MCF 10A (cell line): ENCODE measurements around the gene PSAP. TPM values are rescaled to one million over a fixed set of nuclear protein-coding genes. Genes with fewer than 3 reads are reported as not detected.

Source experiments
- BruUV-seq: library from RNA; stranded (reverse); fragments of 400-500 nt; replicated peaks from 2 replicates; lab custom pipeline; 2021; lab: Mats Ljungman, UMichigan
- CTCF ChIA-PET: fragments of 300-600 bp; sonication (Branson Sonifier 250); formaldehyde crosslinking; extraction: SDS; loops from one replicate; lab custom pipeline; 2021; ENCODE audit warnings: antibody characterized with exemption, inconsistent platforms; lab: Yijun Ruan, JAX
- POLR2A ChIA-PET: fragments of 300-600, 350-650 bp; sonication (Branson Sonifier 250); formaldehyde crosslinking; extraction: SDS; loops from one replicate; lab custom pipeline; 2020; ENCODE audit warnings: antibody characterized with exemption, inconsistent platforms; lab: Yijun Ruan, JAX
- DNase-seq: peaks from one replicate; pipeline ENCODE4 v3.0.0-alpha.2; 2018; ENCODE audit not compliant: unreplicated experiment
- H3K27ac Mint-ChIP-seq: one replicate; pipeline ENCODE4 v1.8.0; 2022; ENCODE audit warnings: mild to moderate bottlenecking, low read depth, mixed read lengths; ENCODE audit not compliant: unreplicated experiment
- H3K27me3 Mint-ChIP-seq: one replicate; pipeline ENCODE4 v1.8.0; 2022; ENCODE audit warnings: mixed read lengths; ENCODE audit not compliant: insufficient read depth, unreplicated experiment
- H3K36me3 Mint-ChIP-seq: one replicate; pipeline ENCODE4 v1.8.0; 2022; ENCODE audit warnings: mild to moderate bottlenecking, moderate library complexity, mixed read lengths; ENCODE audit not compliant: insufficient read depth, unreplicated experiment
- H3K4me1 Mint-ChIP-seq: one replicate; pipeline ENCODE4 v1.8.0; 2022; ENCODE audit warnings: mixed read lengths; ENCODE audit not compliant: insufficient read depth, unreplicated experiment
- H3K4me3 Mint-ChIP-seq: one replicate; pipeline ENCODE4 v1.8.0; 2022; ENCODE audit warnings: mild to moderate bottlenecking, moderate library complexity, mixed read lengths; ENCODE audit not compliant: unreplicated experiment
- H3K9me3 Mint-ChIP-seq: one replicate; pipeline ENCODE4 v1.8.0; 2022; ENCODE audit warnings: mixed read lengths; ENCODE audit not compliant: unreplicated experiment
- intact Hi-C: fragments of 100-400 bp; cut with micrococcal nuclease; formaldehyde crosslinking; loops from 2 replicates; pipeline ENCODE4 v1.14.1; 2022
- total RNA-seq: library from RNA; stranded (reverse); gene quantifications from 2 replicates; pipeline ENCODE4 v1.2.3, GENCODE V29; 2022
- TF ChIP-seq, protein P1 (sequence below): fragments of 200-600 bp; IDR thresholded peaks from one replicate; pipeline ENCODE4 v1.8.0; 2022; ENCODE audit warnings: antibody characterized with exemption, mild to moderate bottlenecking; ENCODE audit not compliant: unreplicated experiment

The PSAP gene
- total RNA-seq, 1 experiment from 2014 or later, result 506 TPM

DNA sequence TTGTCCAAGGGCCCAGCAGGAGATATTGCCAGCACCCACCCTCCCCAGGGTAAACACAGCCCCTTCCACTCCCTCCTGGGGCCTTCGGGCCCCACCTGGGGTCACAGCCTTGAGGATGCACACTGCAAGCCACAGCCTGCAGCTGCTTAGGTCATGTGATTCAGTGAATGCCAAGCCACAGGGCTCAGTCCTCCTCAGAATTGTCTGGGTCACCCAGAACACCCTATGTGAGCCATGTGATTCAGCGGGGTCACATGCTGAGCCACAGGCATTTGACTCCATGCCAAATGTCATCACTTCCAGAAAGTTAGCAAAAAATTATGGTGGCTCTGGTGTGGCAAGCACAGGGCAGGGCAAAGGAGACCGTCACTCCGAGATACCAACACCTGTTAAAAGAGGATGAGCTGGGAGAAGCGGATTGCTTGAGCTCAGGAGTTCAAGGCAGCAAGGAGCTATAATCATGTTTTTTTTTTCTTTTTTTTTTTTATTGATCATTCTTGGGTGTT lies 17.2 kb upstream of the PSAP start:
- no peaks in the 10 kb centered on the region for H3K9me3 Mint-ChIP-seq
- H3K4me1 Mint-ChIP-seq, result peaks cover 24% of the 10 kb centered on the region
- H3K4me3 Mint-ChIP-seq, result peak overlapping the region; percentile 44
- intact Hi-C loops, result no loop called here
- ChIA-PET CTCF (interaction anchor here (0.5 to 0.7 kb wide), 2 partner anchors 19 to 87 kb away, joined by 3 read pairs; no protein-coding TSS in a partner anchor), POLR2A (interaction anchor here (0.7 to 1.3 kb wide), 5 partner anchors 9 to 106 kb away, joined by 3 to 15 read pairs (median 3); partner anchors contain the start of gene PSAP)
- H3K27ac Mint-ChIP-seq, result peak overlapping the region; percentile 92
- no peaks in the 10 kb centered on the region for H3K27me3 Mint-ChIP-seq
- peaks cover 18% of the 10 kb centered on the region for H3K36me3 Mint-ChIP-seq
- TF ChIP-seq, protein P1, sequence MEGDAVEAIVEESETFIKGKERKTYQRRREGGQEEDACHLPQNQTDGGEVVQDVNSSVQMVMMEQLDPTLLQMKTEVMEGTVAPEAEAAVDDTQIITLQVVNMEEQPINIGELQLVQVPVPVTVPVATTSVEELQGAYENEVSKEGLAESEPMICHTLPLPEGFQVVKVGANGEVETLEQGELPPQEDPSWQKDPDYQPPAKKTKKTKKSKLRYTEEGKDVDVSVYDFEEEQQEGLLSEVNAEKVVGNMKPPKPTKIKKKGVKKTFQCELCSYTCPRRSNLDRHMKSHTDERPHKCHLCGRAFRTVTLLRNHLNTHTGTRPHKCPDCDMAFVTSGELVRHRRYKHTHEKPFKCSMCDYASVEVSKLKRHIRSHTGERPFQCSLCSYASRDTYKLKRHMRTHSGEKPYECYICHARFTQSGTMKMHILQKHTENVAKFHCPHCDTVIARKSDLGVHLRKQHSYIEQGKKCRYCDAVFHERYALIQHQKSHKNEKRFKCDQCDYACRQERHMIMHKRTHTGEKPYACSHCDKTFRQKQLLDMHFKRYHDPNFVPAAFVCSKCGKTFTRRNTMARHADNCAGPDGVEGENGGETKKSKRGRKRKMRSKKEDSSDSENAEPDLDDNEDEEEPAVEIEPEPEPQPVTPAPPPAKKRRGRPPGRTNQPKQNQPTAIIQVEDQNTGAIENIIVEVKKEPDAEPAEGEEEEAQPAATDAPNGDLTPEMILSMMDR, result no peak
- peak; percentile 91 for DNase-seq
- BruUV-seq, result no TSS peak

DNA sequence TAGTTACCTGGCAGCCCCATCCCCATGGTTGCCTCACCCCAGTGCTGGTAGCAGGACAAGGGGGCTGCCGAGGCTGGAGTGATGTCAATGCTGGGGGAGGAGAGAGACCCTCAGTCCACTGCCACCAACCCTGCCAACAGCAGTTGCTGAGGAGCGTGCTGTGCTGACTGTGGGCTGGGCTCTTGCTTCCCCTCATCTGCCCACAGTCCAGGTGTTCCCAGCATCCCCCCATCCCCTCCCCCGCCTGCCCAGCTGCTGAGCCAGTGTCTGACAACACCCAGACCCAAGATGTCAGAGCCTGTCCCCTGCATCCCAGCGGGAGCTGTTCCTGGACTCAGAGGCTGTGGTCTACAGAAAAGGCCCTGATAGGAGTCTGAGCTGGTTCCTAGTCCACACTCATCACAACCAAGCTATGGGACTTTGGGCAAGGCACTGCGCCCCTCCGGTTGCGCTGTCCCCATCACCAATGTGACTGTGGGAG lies 14.6 kb upstream of the PSAP start:
- Mint-ChIP-seq H3K4me1 (peaks cover 21% of the 10 kb centered on the region), H3K36me3 (peaks cover 4% of the 10 kb centered on the region), H3K4me3 (no peak overlapping the region), H3K27me3 (no peaks in the 10 kb centered on the region), H3K27ac (no peak overlapping the region), H3K9me3 (no peaks in the 10 kb centered on the region)
- ChIA-PET CTCF (interaction anchor here (1.6 kb wide), 1 partner anchor 31 kb away, joined by 3 read pairs; no protein-coding TSS in a partner anchor), POLR2A (interaction anchor here (1.5 kb wide), 1 partner anchor 15 kb away, joined by 5 read pairs; the partner anchor contains the start of gene PSAP)
- no peak for DNase-seq
- TF ChIP-seq, protein P1, result no peak
- intact Hi-C loops, result no loop called here
- no TSS peak for BruUV-seq

DNA sequence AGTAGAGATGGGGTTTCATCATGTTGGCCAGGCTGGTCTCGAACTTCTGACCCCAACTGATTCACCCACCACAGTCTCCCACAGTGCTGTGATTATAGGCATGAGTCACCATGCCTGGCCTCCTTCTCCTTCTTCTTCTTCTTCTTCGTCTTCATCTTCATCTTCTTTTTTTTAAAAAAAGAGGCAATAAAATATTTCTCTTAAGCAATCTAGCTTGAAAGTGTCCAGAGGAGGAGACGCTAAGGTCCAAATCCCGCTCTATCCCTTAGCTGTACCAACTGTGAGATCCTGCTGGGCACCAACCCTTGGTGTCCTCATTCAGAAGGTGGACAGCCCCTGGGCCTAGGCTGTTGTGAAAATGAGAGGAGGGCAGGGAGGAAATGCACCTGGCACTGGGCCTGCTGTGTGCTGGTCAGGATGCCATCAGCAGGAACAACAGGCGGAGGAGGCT lies 13.9 kb upstream of the PSAP start:
- intact Hi-C loops, result no loop called here
- peak; percentile 71 for DNase-seq
- ChIA-PET POLR2A (interaction anchor here (1.5 kb wide), 1 partner anchor 14 kb away, joined by 5 read pairs; the partner anchor contains the start of gene PSAP), CTCF (interaction anchor here (0.6 to 1.6 kb wide), 2 partner anchors 32 to 1127 kb away, joined by 3 read pairs; no protein-coding TSS in a partner anchor)
- TF ChIP-seq, protein P1, result no peak
- H3K4me1 Mint-ChIP-seq, result peaks cover 28% of the 10 kb centered on the region
- H3K36me3 Mint-ChIP-seq, result peaks cover 4% of the 10 kb centered on the region
- H3K4me3 Mint-ChIP-seq, result no peak overlapping the region
- H3K9me3 Mint-ChIP-seq, result no peaks in the 10 kb centered on the region
- H3K27me3 Mint-ChIP-seq, result no peaks in the 10 kb centered on the region
- no TSS peak for BruUV-seq
- H3K27ac Mint-ChIP-seq, result no peak overlapping the region

DNA sequence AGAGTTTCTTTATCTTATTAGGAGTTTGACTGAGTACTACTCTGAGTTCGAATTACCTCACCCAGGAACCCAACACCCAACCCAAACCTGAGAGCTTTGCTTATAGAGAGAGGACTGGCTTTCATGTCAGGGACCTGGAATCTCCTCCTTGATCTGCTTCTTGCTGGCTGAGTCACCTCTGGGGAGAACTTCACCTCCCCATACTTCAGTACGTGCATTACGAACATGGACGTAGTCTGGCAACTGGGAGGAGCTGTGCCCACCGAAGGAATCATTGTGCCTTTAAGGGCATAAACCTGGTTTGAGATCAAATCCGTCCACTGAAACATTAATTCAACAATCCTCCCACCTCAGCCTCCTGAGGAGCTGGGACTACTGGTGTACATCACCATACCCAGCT lies 12.2 kb upstream of the PSAP start:
- TF ChIP-seq, protein P1, result no peak
- Mint-ChIP-seq H3K4me3 (no peak overlapping the region), H3K4me1 (peaks cover 26% of the 10 kb centered on the region), H3K36me3 (peaks cover 4% of the 10 kb centered on the region), H3K27me3 (no peaks in the 10 kb centered on the region), H3K27ac (peak overlapping the region; percentile 46), H3K9me3 (no peaks in the 10 kb centered on the region)
- ChIA-PET POLR2A (interaction anchor here (0.7 to 1.0 kb wide), 3 partner anchors 9 to 17 kb away, joined by 3 to 6 read pairs (median 5); partner anchors contain the start of gene PSAP), CTCF (interaction anchor here (0.6 to 0.7 kb wide), 3 partner anchors 11 to 146 kb away, joined by 3 read pairs; no protein-coding TSS in a partner anchor)
- no TSS peak for BruUV-seq
- peak; percentile 14 for DNase-seq
- intact Hi-C loops, result no loop called here
